PC-9 (cell line): ENCODE measurements around the gene LONRF2. TPM values are rescaled to one million over a fixed set of nuclear protein-coding genes. Genes with fewer than 3 reads are reported as not detected.

Source experiments
- BruUV-seq: library from RNA; stranded (reverse); fragments of 400-500 nt; replicated peaks from 2 replicates; lab custom pipeline; 2021; lab: Mats Ljungman, UMichigan
- CTCF ChIA-PET: fragments of 300-600 bp; sonication (Branson Sonifier 250); formaldehyde crosslinking; loops from one replicate; lab custom pipeline; 2022; ENCODE audit warnings: antibody characterized with exemption; lab: Charles Lee
- POLR2A ChIA-PET: fragments of 300-600 bp; sonication (Branson Sonifier 250); formaldehyde crosslinking; loops from one replicate; lab custom pipeline; 2022; ENCODE audit warnings: antibody characterized with exemption; ENCODE audit not compliant: unreplicated experiment; lab: Charles Lee
- DNase-seq, 2 experiments: peaks; one replicate each; pipeline versions ENCODE4 v3.0.0 to v3.0.0-alpha.2; 2015 to 2022; ENCODE audit warnings: mixed read lengths in 1 of 2
- H2AFZ ChIP-seq: fragments of 200-600 bp; sonication (generic); 2 replicates; pipeline ENCODE4 v1.8.1; 2017; ENCODE audit warnings: antibody characterized with exemption
- H3F3A ChIP-seq: fragments of 200-600 bp; sonication (generic); 2 replicates; pipeline ENCODE4 v1.8.1; 2017; ENCODE audit warnings: antibody characterized with exemption, mild to moderate bottlenecking, low read depth; ENCODE audit not compliant: insufficient read depth
- H3K27ac ChIP-seq: fragments of 200-600 bp; sonication (generic); 2 replicates; pipeline ENCODE4 v1.6.1; 2016; ENCODE audit warnings: mixed run types
- H3K27me3 ChIP-seq: fragments of 200-600 bp; sonication (generic); 2 replicates; pipeline ENCODE4 v1.6.1; 2016; ENCODE audit warnings: low read depth, mixed run types; ENCODE audit not compliant: insufficient read depth
- H3K36me3 ChIP-seq: fragments of 200-600 bp; sonication (generic); 2 replicates; pipeline ENCODE4 v1.6.1; 2016; ENCODE audit warnings: low read depth, mixed run types
- H3K4me1 ChIP-seq: fragments of 200-600 bp; sonication (generic); replicated peaks from 2 replicates; pipeline ENCODE4 v1.6.1; 2016; ENCODE audit warnings: mixed run types; ENCODE audit not compliant: insufficient read depth
- H3K4me2 ChIP-seq: fragments of 200-600 bp; sonication (generic); 2 replicates; pipeline ENCODE4 v1.6.1; 2017; ENCODE audit warnings: mixed run types
- H3K4me3 ChIP-seq: fragments of 200-600 bp; sonication (generic); 2 replicates; pipeline ENCODE4 v1.6.1; 2016; ENCODE audit warnings: mixed run types
- H3K79me2 ChIP-seq: fragments of 200-600 bp; sonication (generic); 2 replicates; pipeline ENCODE4 v1.6.1; 2017; ENCODE audit warnings: low read depth, mixed run types
- H3K9me2 ChIP-seq: fragments of 200-600 bp; sonication (generic); 2 replicates; pipeline ENCODE4 v1.8.1; 2017; ENCODE audit warnings: mild to moderate bottlenecking; ENCODE audit not compliant: insufficient read depth
- H3K9me3 ChIP-seq: fragments of 200-600 bp; sonication (generic); 2 replicates; pipeline ENCODE4 v1.8.1; 2016; ENCODE audit warnings: low read depth; ENCODE audit not compliant: insufficient read depth
- H4K20me1 ChIP-seq: fragments of 200-600 bp; sonication (generic); 2 replicates; pipeline ENCODE4 v1.8.1; 2017; ENCODE audit not compliant: insufficient read depth
- CTCF ChIP-seq: fragments of 200-600 bp; sonication (generic); conservative IDR thresholded peaks from 2 replicates; pipeline ENCODE4 v1.6.1; 2017; ENCODE audit warnings: mixed run types, antibody characterized with exemption, mild to moderate bottlenecking, moderate library complexity
- EZH2 ChIP-seq: fragments of 200-600 bp; sonication (generic); IDR thresholded peaks from 2 replicates; pipeline ENCODE4 v1.8.0; 2017; ENCODE audit warnings: antibody characterized with exemption, low read depth
- intact Hi-C: fragments of 100-400 bp; cut with micrococcal nuclease; formaldehyde crosslinking; loops from one replicate; pipeline ENCODE4 v1.10.0; 2022; ENCODE audit not compliant: unreplicated experiment
- total RNA-seq: library from RNA; stranded (reverse); gene quantifications from 2 replicates; pipeline ENCODE4 v1.2.3, GENCODE V29; 2021

The LONRF2 gene
- total RNA-seq, 1 experiment from 2014 or later: not detected

- Histone ChIP-seq H3K9me2 (no peaks in the 10 kb centered on the region), H3K9me3 (no peaks in the 10 kb centered on the region), H3F3A (no peaks in the 10 kb centered on the region), H3K27ac (no peak overlapping the region), H3K4me2 (no peak overlapping the region), H3K27me3 (peaks cover 32% of the 10 kb centered on the region), H3K79me2 (no peaks in the 10 kb centered on the region), H2AFZ (no peak overlapping the region), H3K4me1 (no peaks in the 10 kb centered on the region), H4K20me1 (no peaks in the 10 kb centered on the region), H3K36me3 (no peaks in the 10 kb centered on the region), H3K4me3 (no peak overlapping the region)
- POLR2A ChIA-PET: interaction anchor here (0.7 kb wide), 1 partner anchor 129 kb away, joined by 3 read pairs; no protein-coding TSS in a partner anchor
- DNase-seq: peak; percentile 33 to 65
- CTCF ChIA-PET: no interaction called here
- BruUV-seq: no TSS peak
- intact Hi-C loops: no loop called here
- TF ChIP-seq CTCF (no peak), EZH2 (no peak)
Observed at GRCh38 chr2:100292022-100292580, 30.2 kb downstream of the LONRF2 start.

GRCh38 chr2:100291152-100291970 lies 30.9 kb downstream of the LONRF2 start:
- no peaks in the 10 kb centered on the region for H3K79me2 ChIP-seq
- no peak overlapping the region for H3K4me2 ChIP-seq
- intact Hi-C loops: no loop called here
- H4K20me1 ChIP-seq: no peaks in the 10 kb centered on the region
- ChIA-PET POLR2A (interaction anchor here (0.7 kb wide), 1 partner anchor 130 kb away, joined by 3 read pairs; no protein-coding TSS in a partner anchor), CTCF (no interaction called here)
- no peaks in the 10 kb centered on the region for H3K9me2 ChIP-seq
- H3K27ac ChIP-seq: no peak overlapping the region
- H3F3A ChIP-seq: no peaks in the 10 kb centered on the region
- no peaks in the 10 kb centered on the region for H3K9me3 ChIP-seq
- H2AFZ ChIP-seq: no peak overlapping the region
- peaks cover 32% of the 10 kb centered on the region for H3K27me3 ChIP-seq
- H3K36me3 ChIP-seq: no peaks in the 10 kb centered on the region
- no TSS peak for BruUV-seq
- no peaks in the 10 kb centered on the region for H3K4me1 ChIP-seq
- TF ChIP-seq CTCF: no peak
- TF ChIP-seq EZH2: no peak
- H3K4me3 ChIP-seq: no peak overlapping the region
- peak; percentile 45 to 69 for DNase-seq

GRCh38 chr2:100290718-100291151 lies 31.6 kb downstream of the LONRF2 start:
- Histone ChIP-seq H3K4me3 (no peak overlapping the region), H3K9me3 (no peaks in the 10 kb centered on the region), H3K9me2 (no peaks in the 10 kb centered on the region), H3F3A (no peaks in the 10 kb centered on the region), H3K79me2 (no peaks in the 10 kb centered on the region), H3K36me3 (no peaks in the 10 kb centered on the region), H3K4me1 (no peaks in the 10 kb centered on the region), H4K20me1 (no peaks in the 10 kb centered on the region), H2AFZ (no peak overlapping the region), H3K4me2 (no peak overlapping the region), H3K27ac (no peak overlapping the region), H3K27me3 (peaks cover 26% of the 10 kb centered on the region)
- POLR2A ChIA-PET: no interaction called here
- BruUV-seq: no TSS peak
- intact Hi-C loops: no loop called here
- CTCF ChIA-PET: no interaction called here
- no peak for DNase-seq
- TF ChIP-seq CTCF (no peak), EZH2 (no peak)
